Cardiac septum (tissue), 1 donor: ENCODE data around the gene TRIM2. TPM values are rescaled to one million over a fixed set of nuclear protein-coding genes. Genes with fewer than 3 reads are reported as not detected.

Source experiments
- DNase-seq: peaks from one replicate; pipeline ENCODE4 v3.0.0-alpha.2; 2020; ENCODE audit warnings: low spot score
- intact Hi-C: fragments of 100-400 bp; cut with DNase I; formaldehyde crosslinking; loops from one replicate; pipeline ENCODE4 v1.14.0; 2022
- total RNA-seq: library from RNA; stranded (reverse); fragmentation: NEBNext Ultra II Directional; extraction: Animal tissue kit (Norgen Biotek cat#: 25700); gene quantifications from one replicate; pipeline ENCODE4 v1.2.1, GENCODE V29; 2021
- donor health status: DM: no; HTN: no; CAD: no.

TRIM2 gene
- total RNA-seq, 1 donor from 2014 or later = 23.4 TPM

DNA sequence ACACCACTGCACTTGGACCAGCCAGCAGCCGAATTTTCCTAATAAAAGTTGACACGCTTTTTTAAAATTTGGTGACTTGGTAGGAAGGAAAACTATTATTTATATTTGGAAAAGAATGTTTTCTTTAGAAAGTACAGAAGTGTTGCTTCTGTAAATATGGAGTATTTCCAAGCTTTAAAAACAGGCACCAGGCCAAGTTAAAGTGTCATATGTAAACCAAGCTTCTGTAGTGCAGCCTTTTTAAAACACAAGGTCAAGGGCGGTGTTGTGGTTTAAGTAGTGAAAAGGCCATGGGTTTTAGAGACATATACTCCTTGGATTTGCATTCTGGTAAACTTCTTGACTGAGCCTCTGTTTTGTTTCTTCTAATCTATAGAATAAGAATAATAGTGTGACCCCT, 62.7 kb downstream of the TRIM2 start:
- DNase-seq = no peak
- intact Hi-C loops = no loop called here

DNA sequence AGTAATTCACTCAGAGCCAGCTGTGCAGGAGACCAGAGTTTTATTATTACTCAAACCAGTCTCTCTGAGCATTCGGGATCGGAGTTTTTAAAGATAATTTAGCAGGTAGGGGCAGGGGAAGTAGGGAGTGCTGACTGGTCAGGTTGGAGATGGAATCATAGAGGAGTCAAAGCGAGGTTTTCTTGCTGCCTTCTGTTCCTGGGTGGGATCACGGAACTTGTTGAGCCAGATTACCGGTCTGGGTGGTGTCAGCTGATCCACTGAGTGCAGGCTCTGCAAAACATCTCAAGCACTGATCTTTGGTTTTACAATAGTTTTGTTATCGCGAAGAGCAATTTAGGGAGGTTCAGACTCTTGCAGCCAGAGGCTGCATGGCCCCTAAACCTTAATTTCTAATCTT, 63.6 kb downstream of the TRIM2 start:
- no peak for DNase-seq
- intact Hi-C loops = no loop called here

DNA sequence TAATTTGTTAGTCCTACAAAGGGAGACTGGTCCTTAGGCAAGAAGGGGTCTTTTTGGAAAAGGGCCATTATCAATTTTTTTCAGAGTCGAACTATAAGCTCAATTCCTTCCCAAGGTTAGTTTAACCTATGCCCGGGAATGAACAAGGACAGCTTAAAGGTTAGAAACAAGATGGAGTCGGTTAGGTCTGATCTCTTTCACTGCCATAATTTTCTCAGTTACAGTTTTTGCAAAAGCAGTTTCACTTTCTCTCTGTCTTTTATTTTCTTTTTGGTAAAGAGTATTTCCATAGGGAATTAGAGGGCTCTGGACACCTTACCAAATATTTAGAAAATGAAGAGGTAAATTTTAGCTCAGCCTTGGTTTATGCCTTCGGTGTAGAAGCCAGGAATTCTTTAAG, 64.1 kb downstream of the TRIM2 start:
- intact Hi-C loops = no loop called here
- DNase-seq = no peak

DNA sequence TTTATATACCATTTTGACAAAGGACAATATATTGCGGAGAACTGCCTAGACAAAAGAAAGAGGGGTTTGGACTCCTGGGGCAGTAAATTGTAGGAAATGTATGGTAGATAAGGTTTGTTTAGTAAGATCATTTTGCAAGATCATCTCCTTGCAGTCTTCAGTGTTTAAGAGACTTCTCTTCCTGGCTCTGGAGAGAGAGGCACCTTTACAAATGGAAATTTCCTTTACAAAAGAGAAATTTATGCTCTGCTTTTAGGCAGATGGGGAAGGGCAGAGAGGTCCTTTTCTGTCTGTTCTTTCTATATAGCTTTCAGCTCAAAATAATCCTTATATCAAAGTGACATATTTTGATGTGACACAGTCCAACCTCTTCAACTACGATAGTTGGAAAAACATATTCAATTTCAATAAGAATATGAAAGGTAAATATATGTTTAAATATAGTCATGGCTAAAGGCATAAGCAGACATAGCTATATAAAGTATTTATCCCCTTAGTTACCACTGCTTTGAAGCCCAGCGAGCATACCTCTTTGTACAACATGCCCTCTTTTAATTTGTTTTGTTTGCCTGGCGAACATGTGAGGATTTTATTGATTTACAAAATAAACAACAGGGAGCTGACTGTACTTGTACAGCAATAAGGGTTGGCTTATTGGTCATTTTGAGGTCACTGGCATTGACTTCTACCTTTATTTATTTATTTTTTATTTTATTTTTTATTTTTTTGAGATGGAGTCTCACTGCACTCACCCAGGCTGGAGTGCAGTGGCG, 65.2 kb downstream of the TRIM2 start:
- no peak for DNase-seq
- intact Hi-C loops = no loop called here

DNA sequence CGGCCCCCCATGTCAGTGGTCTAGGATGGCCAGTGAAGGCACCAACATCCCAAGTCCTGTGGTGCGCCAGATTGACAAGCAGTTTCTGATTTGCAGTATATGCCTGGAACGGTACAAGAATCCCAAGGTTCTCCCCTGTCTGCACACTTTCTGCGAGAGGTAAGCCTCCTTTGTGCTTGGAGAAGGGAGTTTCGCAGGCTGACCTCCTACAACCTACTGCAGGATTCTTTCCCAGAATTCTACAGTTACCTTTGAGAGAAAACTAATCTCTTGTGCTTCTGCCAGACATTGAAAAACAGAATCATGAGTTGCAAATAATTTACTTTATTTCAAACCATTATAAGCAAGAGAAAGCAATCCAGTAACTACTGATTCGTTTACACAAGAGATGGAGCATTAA, 66.1 kb downstream of the TRIM2 start:
- DNase-seq = no peak

DNA sequence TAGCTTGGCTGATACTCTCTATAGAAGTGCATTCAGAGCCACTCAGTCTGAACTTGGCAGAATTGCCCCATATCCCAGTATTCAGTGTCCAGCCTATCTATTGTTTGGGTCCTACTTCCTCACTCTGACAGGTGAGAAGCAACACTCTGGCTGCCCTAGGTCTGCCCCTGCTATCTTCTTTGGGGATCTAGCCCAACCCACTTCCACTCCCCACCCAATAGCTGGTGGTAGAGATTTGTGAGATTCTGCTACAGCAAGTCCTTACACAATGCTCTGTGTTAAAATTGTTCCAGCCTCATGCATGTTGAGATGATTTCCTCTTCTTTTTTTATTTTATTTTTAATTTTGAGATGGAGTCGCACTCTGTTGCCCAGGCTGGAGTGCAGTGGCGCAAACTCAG, 67.6 kb downstream of the TRIM2 start:
- intact Hi-C loops = no loop called here
- DNase-seq = no peak

More for the DNA sequence above, 66.1 kb downstream of the TRIM2 start:
- intact Hi-C loops = no loop called here

DNA sequence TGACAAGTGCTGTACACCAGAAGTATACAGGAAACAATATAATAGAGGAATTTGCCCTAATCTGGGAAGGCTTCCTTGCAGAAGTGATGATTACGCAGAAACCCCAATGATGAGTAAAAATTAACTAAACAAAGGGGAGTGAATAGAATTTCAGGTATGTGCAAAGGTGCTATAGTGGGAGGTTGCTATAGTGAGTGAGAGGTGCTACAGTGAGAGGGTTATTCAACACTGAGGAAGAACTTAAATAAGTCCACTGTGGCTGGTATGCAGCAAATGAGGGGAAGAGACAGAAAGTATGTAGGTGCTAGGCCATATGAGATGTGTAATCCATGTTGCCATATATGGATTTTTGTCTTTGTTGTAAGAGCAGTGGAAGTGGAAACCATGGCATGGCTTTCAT, 69.5 kb downstream of the TRIM2 start:
- no peak for DNase-seq
- intact Hi-C loops = no loop called here

DNA sequence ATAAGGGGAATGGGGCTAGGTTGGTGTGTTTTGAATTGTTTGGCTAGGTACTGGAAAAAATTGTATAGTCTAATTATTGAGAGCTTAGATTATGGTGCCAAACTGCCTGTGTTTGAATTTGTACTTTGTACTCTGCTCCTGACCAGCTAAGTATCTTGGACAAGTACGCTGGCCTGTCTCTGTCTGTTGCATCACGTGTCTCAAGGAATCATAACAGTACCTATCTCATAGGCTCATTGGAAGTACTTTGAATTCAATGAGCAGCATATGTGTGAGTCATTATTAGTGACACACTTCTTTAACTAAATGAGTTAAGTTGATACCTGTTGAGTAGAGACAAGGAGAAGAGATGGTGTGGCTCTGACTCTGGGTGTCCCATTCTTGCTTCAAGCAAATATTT, 70.7 kb downstream of the TRIM2 start:
- intact Hi-C loops = no loop called here
- DNase-seq = no peak

DNA sequence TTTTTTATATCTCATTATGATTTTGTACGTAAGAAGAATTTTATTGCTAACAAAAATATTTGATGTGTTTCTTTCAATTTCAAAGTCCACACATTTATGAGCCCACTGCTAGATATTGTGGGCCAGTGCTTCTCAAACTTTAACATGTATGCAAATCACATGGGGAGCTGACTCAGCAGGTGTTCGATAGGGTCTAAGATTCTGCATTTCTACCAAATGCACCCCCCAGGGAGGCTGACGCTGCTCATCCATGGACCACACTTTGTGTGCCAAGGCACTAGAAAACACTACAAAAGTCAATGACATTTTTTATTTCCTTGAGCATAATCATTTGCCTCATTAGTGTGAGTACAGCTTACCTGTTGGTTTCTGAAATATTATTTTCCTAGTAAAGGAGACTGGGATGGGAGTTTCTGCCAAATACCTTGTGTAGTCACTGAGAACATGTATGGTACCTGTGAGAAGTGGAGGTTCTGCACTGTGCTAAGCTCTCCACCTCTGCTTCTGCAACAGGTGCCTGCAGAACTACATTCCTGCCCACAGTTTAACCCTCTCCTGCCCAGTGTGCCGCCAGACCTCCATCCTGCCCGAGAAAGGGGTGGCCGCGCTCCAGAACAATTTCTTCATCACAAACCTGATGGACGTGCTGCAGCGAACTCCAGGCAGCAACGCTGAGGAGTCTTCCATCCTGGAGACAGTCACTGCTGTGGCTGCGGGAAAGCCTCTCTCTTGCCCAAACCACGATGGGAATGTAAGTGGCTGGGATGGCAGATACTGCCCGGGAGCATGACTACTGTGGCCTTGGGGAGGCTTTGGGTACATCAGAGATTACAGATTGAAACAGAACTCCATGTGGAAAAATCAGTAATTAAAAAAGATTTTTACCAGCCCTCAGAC, 71.4 kb downstream of the TRIM2 start:
- intact Hi-C loops = no loop called here
- DNase-seq = no peak

DNA sequence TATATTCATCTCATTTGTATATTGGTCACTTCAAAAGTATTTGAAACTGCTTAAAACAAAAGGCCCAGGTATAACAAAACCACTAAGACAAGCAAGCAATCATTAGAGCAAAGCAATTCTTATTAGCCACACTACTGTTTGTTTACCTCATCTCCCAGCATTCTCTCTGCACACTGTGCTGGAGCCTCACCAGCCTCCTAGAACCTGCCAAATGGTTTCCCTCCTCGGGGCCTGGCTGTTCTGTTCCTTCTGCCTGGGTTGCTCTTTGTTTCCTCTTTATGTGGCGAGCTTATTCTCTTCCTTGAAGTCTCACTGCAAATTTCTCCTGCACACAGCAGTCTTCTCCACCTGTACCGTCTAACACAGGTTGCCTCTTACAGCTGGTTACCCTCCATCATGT, 72.7 kb downstream of the TRIM2 start:
- intact Hi-C loops = no loop called here
- no peak for DNase-seq

DNA sequence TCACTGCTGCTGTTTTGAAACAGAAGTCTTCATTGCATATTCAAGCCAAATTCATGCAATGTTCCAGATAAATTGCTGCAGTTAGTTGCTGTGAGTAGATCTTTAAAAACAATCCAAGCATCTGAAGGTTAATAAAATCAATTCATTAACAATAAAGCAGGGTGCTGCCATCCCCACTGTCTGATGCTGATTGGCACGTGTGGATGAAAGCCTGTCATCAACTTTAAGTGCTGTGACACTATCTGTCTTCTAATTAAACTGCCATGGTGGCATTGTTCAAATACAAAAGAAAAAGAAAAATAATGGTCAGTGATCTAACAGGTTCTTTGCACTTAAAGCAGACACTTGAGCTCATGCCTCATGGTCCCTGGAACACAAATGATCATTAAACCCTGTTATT, 77.2 kb downstream of the TRIM2 start:
- no peak for DNase-seq
- intact Hi-C loops = no loop called here

DNA sequence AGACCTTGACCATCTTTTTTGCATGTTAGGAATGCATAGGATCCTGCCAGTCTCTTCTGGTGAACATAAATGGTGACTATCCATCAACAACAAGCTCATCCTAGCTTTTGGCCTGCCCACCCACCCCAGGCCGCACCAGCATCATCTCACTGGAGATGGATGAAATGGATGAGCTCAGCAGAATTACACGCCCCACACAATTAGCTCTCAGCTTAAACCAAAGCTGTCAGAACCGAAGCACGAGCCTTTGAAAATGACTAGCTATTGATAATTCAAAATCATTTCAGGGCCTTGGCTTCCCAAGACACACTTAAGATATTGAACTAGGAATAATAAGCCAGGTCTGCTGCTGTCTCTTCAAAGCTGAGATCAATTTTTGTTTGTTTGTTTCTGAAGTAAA, 77.8 kb downstream of the TRIM2 start:
- no peak for DNase-seq
- intact Hi-C loops = no loop called here

DNA sequence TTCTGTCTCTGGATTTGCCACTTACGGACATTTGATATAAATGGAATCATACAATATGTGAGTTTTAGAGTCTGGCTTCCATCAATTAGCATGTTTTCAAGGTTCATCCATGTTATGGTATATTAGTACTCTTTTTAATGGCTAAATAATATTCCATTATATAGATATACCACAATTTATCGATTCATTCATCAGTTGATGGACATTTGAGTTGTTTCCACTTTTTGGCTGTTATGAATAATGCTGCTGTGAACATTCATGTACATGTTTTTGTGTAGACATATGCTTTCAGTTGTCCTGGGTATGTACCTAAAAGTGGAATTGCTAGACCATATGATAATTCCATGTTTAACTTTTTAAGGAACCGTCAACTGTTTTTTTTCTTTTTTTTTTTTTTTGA, 79.0 kb downstream of the TRIM2 start:
- DNase-seq = no peak
- intact Hi-C loops = no loop called here

DNA sequence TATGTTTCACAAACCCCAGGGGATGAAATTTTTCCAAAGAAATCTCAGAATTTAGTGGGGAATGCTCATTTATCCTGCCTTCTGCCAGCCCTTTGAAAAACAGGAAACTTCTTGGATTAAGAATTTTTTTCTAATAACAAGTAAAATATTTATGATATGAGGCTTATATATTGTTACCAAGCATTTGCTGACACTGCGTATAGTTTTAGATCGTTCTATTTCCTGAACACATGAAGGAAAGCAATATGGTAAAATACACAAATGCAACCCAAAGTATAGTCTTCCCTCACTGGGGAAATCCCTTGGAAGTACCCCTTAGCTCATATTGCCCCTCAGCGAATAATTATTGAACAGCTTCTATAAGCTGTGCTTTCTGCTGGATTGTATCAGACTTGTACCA, 85.9 kb downstream of the TRIM2 start:
- no peak for DNase-seq
- intact Hi-C loops = no loop called here

DNA sequence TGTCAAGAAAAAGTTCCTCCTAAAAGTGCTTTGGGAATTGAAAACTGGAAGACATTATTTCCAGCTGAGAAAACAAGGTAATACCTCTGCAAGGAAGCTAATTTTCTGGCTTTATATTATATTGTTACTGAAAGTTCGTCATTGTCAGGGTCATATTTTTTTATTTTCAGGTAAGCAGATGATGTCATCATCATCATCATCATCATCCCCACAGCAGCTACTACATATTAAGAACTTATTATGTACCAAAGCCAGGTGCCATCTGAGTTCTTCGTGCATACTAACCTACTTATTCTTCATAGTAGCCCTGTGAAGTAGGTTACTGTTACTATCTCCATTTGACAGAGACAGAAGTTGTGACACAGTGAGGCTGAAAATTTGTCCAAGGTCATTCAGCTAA, 87.3 kb downstream of the TRIM2 start:
- DNase-seq = no peak
- intact Hi-C loops = no loop called here

DNA sequence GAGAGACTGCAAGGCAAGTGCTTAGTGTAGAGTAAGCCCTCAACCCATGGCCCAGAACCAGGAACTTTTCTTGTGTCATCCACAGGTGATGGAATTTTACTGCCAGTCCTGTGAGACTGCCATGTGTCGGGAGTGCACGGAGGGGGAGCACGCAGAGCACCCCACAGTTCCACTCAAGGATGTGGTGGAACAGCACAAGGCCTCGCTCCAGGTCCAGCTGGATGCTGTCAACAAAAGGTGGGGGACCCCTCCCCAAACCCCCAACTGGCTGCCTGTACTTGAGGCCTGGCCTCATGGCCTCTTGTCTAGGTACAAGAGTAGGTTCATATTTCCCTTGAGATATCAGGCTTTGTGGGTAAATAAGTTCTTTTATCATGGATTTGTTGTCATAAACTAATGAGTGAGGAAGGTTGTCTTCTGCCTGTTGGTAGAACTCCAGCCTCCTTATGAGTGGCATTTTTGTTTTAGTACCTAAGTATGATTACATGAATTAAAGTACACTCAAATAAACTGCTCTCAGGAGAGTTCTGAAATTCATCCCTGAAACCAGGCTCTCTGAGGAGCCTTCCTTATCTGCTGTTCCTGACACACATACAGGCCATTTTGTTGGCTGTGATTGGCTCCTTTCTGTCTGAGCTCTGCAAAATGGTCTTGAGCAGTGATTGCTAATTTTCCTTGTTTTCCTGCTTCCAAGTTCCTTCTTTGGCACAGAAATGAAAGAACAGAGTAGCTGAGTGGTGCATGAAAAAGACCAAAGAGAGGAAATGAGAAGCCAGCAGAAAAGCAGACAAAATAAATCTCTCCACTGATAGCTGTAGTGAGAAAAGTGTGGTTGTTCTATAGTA, 88.9 kb downstream of the TRIM2 start:
- no peak for DNase-seq
- intact Hi-C loops = no loop called here

DNA sequence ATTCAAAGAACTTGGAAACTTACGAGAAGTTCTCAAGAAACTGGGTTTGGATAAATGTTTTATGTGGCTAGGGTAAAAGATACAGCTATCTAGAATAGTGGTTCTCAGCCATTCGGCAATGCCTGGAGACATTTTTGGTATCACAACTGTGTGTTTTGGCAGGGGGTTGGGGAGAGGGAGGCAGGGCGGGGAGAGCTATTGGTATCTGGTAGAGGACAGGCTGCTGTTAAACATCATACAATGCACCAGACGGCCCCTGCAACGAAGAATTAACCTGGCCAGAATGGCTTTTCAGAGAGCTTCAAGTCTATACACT, 89.5 kb downstream of the TRIM2 start:
- DNase-seq = no peak
- intact Hi-C loops = no loop called here

DNA sequence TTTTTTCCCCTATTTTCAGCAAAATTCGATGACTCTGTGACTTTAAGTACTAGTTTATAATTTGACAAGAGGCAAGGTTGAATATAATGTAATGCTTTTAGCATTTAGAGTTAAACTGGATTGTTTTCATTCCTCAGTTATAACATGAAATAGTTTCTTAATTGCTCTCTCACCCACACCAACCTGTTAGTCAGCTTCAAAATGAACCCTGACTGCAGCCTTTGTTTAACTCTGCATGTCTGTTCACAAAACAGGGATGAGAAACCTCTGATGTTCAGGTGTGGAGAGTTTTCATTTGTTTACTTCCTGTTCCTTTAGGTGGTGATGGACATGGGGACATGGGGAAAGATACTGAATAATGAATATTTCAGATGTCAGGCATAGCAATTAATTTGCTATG, 90.4 kb downstream of the TRIM2 start:
- no peak for DNase-seq
- intact Hi-C loops = no loop called here

DNA sequence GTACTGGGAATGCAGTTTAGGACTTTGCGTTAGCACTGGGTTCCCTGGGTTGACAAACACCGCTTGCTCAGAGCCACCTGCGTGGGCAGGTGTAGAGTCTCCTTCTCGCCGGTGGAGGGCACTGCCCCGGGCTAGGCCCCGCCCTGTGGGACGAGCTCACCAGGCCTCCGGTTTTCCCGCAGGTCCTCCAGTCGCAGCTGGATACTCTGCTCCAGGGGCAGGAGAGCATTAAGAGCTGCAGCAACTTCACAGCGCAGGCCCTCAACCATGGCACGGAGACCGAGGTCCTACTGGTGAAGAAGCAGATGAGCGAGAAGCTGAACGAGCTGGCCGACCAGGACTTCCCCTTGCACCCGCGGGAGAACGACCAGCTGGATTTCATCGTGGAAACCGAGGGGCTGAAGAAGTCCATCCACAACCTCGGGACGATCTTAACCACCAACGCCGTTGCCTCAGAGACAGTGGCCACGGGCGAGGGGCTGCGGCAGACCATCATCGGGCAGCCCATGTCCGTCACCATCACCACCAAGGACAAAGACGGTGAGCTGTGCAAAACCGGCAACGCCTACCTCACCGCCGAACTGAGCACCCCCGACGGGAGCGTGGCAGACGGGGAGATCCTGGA, 91.0 kb downstream of the TRIM2 start:
- intact Hi-C loops = no loop called here
- DNase-seq = no peak
